ENCODE data around the gene RFTN1.

The RFTN1 gene

DNA sequence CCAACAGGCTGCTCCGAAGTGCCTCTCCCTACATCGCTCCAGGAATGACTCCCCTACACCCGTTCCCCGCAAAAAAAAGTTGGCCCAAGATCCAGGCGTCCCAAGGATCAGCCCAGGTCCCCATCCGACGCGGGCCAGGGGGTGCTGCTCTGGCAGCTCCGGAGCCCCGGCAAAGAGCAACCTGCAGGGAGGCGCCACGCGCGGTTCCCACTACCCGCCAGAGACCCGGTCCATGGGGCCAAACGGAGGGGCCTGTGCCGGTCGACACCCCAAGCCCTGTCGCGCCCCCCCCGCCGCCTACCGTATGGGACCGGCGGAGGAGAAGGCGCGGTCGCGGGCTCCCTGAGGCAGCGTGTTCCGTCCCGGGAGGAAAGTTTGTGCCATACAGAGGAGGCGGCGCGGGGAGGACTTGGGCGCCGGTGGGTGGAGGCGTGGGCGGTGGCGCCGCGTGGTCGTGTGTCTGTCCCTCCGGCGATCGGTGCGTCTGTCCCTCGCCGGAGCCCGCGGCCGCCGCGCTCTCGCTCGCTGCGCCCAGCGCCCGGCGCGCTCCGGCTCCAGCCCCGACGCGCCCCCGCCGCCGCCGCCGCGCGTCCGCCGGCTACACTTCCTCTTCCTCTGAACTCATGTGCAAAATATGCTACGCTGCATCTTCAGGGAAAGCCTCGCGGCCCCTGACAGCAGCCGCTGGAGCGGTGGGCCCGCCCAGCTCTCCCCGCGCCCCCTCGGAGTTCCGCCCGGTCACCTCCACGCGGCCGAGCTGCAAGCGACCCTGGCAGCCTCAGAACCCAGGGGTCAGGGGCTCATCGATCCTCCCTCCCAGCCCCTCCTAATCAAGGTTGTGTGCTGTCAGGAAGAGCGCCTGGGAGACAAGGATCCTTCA, at the start of gene RFTN1:
Gene RFTN1, minus strand, starts transcription at position 559 of the 880 bp plus-strand sequence. CDS start 19,830 bp downstream, outside the sequence.
- no peak for DNase-seq (ENCODE audit: low read depth in 2 of 2, low spot score in 1 of 2)

DNA sequence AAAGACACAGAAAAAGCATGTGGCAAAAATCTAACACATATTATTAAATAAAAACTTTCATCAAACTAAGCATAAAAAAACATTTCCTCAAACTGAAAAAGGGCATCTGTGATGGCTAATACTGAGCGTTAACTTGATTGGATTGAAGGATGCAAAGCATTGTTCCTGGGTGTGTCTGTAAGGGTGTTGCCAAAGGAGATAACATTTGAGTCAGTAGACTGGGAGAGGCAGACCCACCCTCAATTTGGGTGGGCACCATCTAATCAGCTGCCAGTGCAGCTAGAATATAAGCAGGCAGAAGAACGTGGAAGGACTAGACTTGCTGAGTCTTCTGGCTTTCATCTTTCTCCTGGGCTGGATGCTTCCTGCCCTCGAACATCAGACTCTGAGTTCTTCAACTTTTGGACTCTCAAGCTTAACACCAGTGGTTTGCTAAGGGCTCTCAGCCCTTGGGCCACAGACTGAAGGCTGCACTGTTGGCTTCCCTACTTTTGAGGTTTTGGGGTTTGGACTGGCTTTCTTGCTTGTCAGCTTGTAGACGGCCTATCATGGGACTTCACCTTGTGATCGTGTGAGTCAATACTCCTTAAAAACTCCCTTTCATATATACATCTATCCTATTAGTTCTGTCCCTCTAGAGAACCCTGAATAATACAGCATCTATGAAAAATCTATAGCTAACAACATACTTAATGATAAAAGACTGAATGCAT, 46.3 kb upstream of the RFTN1 start:
- DNase-seq (ENCODE audit: low read depth in 2 of 2, low spot score in 1 of 2), result no peak

DNA sequence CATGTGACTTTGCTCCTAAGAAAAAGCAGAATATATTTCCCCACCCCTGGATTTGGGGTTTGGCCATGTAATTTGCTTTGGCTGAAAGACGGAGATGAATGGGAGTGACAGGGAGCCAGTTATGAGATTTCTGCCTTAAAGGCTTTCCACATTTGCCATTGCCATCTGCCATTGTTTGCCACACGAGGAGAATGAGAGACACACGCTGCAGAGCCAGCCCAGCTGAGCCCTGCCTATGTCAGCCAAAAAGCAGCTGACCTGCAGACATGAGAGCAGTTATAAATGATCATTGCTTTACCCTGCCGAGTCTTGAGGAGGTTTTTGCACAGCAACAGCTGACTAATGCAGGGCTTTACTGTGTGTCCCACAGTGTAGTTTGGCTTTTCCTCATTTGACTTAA, 40.6 kb upstream of the RFTN1 start:
- DNase-seq (ENCODE audit: low read depth in 2 of 2, low spot score in 1 of 2), result no peak

DNA sequence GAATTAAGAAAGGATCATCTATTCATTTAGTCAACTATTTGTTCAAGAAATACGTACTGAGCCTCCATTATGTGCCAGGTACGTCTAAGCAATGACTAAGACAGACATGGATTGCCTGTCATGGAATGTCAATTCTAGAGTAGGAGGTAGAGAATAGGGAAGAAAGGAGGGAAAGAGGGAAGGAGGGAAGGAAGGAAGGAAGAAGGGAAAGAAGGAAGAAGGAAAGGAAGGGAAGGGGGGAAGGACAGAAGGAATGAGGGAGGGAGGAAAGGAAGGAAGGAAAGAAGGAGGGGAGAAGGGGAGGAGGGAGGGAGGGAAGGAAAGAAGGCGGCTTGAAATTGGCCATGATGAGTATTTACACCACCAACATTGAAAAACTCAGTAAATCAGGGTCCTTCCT, 39.3 kb upstream of the RFTN1 start:
- no peak for DNase-seq (ENCODE audit: low read depth in 2 of 2, low spot score in 1 of 2)

DNA sequence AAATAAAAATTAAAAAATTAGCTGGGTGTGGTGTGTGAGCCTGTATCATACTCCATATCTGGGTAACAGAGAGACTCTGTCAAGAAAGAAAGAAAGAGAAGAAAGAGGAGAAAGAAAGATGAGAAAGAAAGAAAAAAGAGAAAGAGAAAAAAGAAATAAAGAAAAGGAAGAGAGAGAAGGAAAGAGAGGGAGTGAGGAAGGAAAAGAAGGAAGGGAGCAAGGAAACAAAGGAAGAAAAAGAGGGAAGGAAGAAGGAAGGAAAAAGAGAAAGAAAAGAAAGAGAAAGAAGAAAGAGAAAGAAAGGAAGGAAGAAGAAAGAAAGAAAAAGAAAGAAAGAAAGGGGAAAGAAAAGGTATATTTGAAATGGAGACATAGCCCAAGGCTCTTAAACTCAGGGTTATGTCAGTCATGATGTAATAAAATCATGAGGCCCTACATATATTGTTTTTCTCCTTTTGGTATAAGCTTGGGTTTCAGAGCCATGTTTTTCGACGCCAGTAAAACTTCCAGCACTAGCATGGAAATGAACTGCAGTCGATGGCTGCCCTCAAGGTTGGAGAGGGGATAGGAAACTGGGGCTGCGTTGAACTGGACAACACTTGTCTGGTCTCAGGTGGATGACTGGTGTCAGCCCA, 38.0 kb upstream of the RFTN1 start:
- DNase-seq (ENCODE audit: low read depth in 2 of 2, low spot score in 1 of 2), result no peak

GRCh38 chr3:16550676-16551341, 37.3 kb upstream of the RFTN1 start:
- peak; percentile 21 to 48 for DNase-seq (ENCODE audit: low read depth in 2 of 2, low spot score in 1 of 2)

DNA sequence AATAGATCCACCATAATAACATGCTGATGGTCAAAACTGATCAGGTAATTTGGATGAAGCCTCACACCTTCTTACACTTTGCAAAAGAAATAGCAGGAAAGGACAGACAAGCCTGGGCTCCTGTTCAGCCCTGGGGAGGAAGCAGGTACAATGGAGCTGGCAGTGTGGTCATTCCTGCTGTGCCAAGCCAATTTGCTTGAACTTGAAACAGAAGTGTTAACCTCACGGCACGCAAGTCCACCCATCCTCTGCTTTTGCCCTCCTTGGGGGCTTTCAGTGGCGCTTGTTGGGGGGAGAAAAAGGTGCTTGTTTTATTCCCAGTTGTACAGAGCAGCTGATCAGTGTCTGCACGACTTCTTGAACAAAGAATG, 36.8 kb upstream of the RFTN1 start:
- DNase-seq (ENCODE audit: low read depth in 2 of 2, low spot score in 1 of 2), result no peak

GRCh38 chr3:16548721-16549120, 35.2 kb upstream of the RFTN1 start:
- DNase-seq (ENCODE audit: low read depth in 2 of 2, low spot score in 1 of 2), result no peak

GRCh38 chr3:16547561-16548357, 34.3 kb upstream of the RFTN1 start:
- DNase-seq (ENCODE audit: low read depth in 2 of 2, low spot score in 1 of 2), result no peak

- DNase-seq (ENCODE audit: low read depth in 2 of 2, low spot score in 1 of 2), result no peak
These were observed 32.9 kb upstream of the RFTN1 start for GRCh38 chr3:16546186-16547010.

DNA sequence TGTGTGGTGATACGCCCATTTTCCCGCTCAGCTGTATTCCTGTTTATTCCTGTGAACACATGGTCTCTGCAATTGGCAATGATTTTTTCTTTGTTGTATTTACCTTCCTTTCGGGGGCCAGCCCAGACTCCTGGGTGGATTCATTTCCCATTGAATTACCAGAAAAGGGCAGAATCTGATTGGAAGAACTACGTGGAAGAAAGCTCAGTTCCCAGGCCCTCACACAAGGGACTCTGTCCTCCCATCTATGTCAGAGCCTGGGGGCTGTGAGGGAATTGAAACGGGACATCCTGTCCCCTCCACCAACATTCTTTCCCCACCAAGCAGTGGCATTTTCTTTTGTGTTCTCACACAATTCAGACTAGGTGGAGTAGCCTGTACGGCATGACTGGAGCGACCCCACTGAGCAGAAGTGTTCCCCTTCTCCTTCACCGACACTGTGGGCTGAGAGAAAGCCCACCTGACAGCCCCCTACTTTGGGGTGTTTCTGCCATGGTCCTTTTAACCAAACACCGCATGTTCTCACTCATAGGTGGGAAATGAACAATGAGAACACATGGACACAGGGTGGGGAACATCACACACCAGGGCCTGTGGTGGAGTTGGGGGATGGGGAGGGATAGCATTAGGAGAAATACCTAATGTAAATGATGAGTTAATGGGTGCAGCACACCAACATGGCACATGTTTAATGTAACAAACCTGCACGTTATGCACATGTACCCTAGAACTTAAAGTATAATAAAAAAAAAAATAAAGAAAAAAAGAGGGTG, 32.1 kb upstream of the RFTN1 start:
- no peak for DNase-seq (ENCODE audit: low read depth in 2 of 2, low spot score in 1 of 2)

DNA sequence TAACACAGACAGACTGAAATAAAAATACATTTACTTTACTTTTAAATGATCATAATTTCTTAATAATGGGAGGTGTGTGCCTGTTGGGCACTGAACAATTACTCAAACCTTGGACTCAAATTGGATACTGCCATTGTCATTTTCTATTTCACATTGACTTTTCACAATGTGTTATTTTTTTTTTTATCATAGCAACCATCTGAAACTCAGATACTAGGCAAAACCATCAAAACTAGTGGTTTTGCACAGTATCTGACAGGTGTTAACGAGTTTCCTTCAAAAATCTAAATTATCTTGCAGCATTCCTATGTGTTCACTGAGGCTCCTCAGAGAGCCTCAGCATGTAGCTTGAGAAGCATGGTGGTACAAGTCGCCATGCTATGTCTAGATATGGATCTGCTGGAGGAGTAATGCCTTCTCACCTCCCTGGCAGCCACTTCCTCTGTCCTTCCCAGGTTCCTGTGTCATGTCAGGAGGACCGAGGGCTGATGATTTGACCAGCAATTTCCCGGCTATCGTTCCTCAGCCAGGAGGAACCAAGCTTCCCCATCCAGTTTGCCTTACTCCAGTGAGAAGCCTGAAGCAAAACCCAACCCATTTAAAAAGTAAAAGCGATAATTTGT, 29.9 kb upstream of the RFTN1 start:
- no peak for DNase-seq (ENCODE audit: low read depth in 2 of 2, low spot score in 1 of 2)

GRCh38 chr3:16538507-16538906, 25.0 kb upstream of the RFTN1 start:
- no peak for DNase-seq (ENCODE audit: low read depth in 2 of 2, low spot score in 1 of 2)

DNA sequence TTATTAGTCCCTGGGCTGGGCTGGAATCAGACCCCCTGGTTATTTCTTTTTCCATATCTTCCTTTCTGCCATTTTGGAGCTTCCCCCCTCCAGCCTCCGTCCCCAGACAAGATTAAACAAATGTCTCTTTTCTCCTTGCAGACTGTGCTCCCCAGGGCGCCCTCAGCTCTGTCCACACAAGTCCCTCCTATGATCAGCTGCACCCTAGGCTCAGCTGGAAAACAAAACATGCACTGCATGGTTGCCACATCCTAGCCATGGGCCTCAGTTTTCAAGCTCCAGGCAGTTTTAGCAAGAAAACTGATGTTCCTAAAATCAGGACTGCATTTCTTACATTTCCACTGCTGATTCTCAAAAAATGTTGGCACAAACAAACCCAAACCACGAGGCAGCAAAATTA, 23.5 kb upstream of the RFTN1 start:
- DNase-seq (ENCODE audit: low read depth in 2 of 2, low spot score in 1 of 2), result no peak

DNA sequence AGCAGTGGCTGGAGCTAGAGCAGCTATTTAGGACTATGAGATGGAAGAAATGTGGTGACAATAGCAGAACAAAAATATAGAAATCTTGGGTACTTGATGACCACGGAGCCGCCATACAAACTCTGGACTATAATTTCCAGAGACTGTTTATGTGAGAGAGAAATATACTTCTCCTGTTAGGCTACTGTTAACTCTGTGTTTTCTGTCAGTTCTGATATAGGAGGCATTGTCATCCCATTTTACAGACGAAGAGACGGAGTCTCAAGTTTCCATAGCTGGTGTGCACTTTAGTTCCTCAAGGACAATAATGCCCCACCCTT, 22.8 kb upstream of the RFTN1 start:
- no peak for DNase-seq (ENCODE audit: low read depth in 2 of 2, low spot score in 1 of 2)

GRCh38 chr3:16534640-16535262, 21.3 kb upstream of the RFTN1 start:
- no peak for DNase-seq (ENCODE audit: low read depth in 2 of 2, low spot score in 1 of 2)

- no peak for DNase-seq (ENCODE audit: low read depth in 2 of 2, low spot score in 1 of 2)
These were observed 20.6 kb upstream of the RFTN1 start for GRCh38 chr3:16533928-16534574.

GRCh38 chr3:16529264-16529663, 15.8 kb upstream of the RFTN1 start:
- no peak for DNase-seq (ENCODE audit: low read depth in 2 of 2, low spot score in 1 of 2)
